ENCODE measurements around the gene SLC24A4.

GRCh38 chr14:92491782-92492181, 168.8 kb downstream of the SLC24A4 start:
- TF ChIP-seq, protein P1, sequence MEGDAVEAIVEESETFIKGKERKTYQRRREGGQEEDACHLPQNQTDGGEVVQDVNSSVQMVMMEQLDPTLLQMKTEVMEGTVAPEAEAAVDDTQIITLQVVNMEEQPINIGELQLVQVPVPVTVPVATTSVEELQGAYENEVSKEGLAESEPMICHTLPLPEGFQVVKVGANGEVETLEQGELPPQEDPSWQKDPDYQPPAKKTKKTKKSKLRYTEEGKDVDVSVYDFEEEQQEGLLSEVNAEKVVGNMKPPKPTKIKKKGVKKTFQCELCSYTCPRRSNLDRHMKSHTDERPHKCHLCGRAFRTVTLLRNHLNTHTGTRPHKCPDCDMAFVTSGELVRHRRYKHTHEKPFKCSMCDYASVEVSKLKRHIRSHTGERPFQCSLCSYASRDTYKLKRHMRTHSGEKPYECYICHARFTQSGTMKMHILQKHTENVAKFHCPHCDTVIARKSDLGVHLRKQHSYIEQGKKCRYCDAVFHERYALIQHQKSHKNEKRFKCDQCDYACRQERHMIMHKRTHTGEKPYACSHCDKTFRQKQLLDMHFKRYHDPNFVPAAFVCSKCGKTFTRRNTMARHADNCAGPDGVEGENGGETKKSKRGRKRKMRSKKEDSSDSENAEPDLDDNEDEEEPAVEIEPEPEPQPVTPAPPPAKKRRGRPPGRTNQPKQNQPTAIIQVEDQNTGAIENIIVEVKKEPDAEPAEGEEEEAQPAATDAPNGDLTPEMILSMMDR (IDR thresholded peaks at IDR 0.05) = no peak
- TF ChIP-seq POLR2A (IDR thresholded peaks at IDR 0.05) = no peak
